ENCODE measurements around the gene SMTNL2. TPM values are rescaled to one million over a fixed set of nuclear protein-coding genes. Genes with fewer than 3 reads are reported as not detected.
"Not testable (repeated sequence)": the region's sequence is repeated elsewhere in the genome, so short reads cannot be mapped to it uniquely, and the experiment has no call there.

SMTNL2 gene
- total RNA-seq, 1 donor from 2014 or later = 0.56 TPM

- ATAC-seq = no peak
Measured at GRCh38 chr17:4636474-4637100, 52.3 kb downstream of the SMTNL2 start.

- peak; percentile 50 for ATAC-seq
Measured at GRCh38 chr17:4638766-4639165, 54.4 kb downstream of the SMTNL2 start.

GRCh38 chr17:4639301-4640059 lies 55.2 kb downstream of the SMTNL2 start:
- ATAC-seq = peak; percentile 31

- not testable (repeated sequence) for ATAC-seq
Measured at GRCh38 chr17:4640569-4641188, 56.4 kb downstream of the SMTNL2 start.

GRCh38 chr17:4641297-4642195 lies 57.2 kb downstream of the SMTNL2 start, which contains the start of gene ALOX15:
Gene ALOX15 (minus strand): TSS chr17:4641678. CDS start chr17:4641651, 27 bp downstream.
- ATAC-seq = no peak

- ATAC-seq = no peak
Measured at GRCh38 chr17:4642286-4642685, 58.0 kb downstream of the SMTNL2 start.

GRCh38 chr17:4643676-4644075 lies 59.3 kb downstream of the SMTNL2 start:
- no peak for ATAC-seq

- no peak for ATAC-seq
Measured at GRCh38 chr17:4645642-4646041, 61.3 kb downstream of the SMTNL2 start.

GRCh38 chr17:4648741-4649140 lies 64.4 kb downstream of the SMTNL2 start:
- no peak for ATAC-seq

- no peak for ATAC-seq
Measured at GRCh38 chr17:4652997-4653396, 68.7 kb downstream of the SMTNL2 start.

- not testable (repeated sequence) for ATAC-seq
Measured at GRCh38 chr17:4655933-4656332, 71.6 kb downstream of the SMTNL2 start.

GRCh38 chr17:4657678-4658077 lies 73.3 kb downstream of the SMTNL2 start:
- ATAC-seq = no peak

Other genes with a start within 250 kb of the SMTNL2 start
- 93.4 TPM for gene UBE2G1, start 217.9 kb upstream of the SMTNL2 start, total RNA-seq
- 0.48 TPM for gene SPNS3, start 150.6 kb upstream of the SMTNL2 start, total RNA-seq
- gene SPNS2, start 85.6 kb upstream of the SMTNL2 start, total RNA-seq = 33.9 TPM
- 42.9 TPM for gene MYBBP1A, start 29.1 kb upstream of the SMTNL2 start, total RNA-seq
- 41.6 TPM for gene GGT6, start 24.0 kb upstream of the SMTNL2 start, total RNA-seq
- 0.32 TPM for gene ALOX15, start 57.1 kb downstream of the SMTNL2 start, total RNA-seq
- 24.6 TPM for gene PELP1, start 119.6 kb downstream of the SMTNL2 start, total RNA-seq
- gene ARRB2, start 126.1 kb downstream of the SMTNL2 start, total RNA-seq = 13.7 TPM
- gene MED11, start 146.9 kb downstream of the SMTNL2 start, total RNA-seq = 15.6 TPM
- 0.36 TPM for gene ZMYND15, start 155.3 kb downstream of the SMTNL2 start, total RNA-seq
- 15.7 TPM for gene CXCL16, start 155.4 kb downstream of the SMTNL2 start, total RNA-seq
- not detected for gene TM4SF5, start 187.4 kb downstream of the SMTNL2 start, total RNA-seq
- 2.3 TPM for gene VMO1, start 201.8 kb downstream of the SMTNL2 start, total RNA-seq
- not detected for gene GLTPD2, start 204.4 kb downstream of the SMTNL2 start, total RNA-seq
- 131 TPM for gene PSMB6, start 211.6 kb downstream of the SMTNL2 start, total RNA-seq
- 117 TPM for gene PLD2, start 222.6 kb downstream of the SMTNL2 start, total RNA-seq
- 124 TPM for gene MINK1, start 248.8 kb downstream of the SMTNL2 start, total RNA-seq

Data from esophagus mucosa (tissue), 1 donor.